Testis (tissue), 3 donors: ENCODE data around the gene TXNRD2. TPM values are rescaled to one million over a fixed set of nuclear protein-coding genes. Genes with fewer than 3 reads are reported as not detected.
"Not testable (repeated sequence)": the region's sequence is repeated elsewhere in the genome, so short reads cannot be mapped to it uniquely, and the experiment has no call there.

Experiments used
- DNase-seq: peaks from one replicate; pipeline ENCODE4 v3.0.0-alpha.2; 2019
- H3K27ac ChIP-seq, 2 donors: fragments of 200-600 bp; sonication (generic); one replicate each; pipeline ENCODE4 v1.5.1; 2019
- H3K27me3 ChIP-seq: fragments of 200-600 bp; sonication (generic); one replicate; pipeline ENCODE4 v1.5.1; 2019
- H3K36me3 ChIP-seq: fragments of 200-600 bp; sonication (generic); one replicate; pipeline ENCODE4 v1.5.1; 2017; ENCODE audit warnings: low read depth; ENCODE audit errors: missing control alignments
- H3K4me1 ChIP-seq: fragments of 200-600 bp; sonication (generic); one replicate; pipeline ENCODE4 v1.5.1; 2019
- H3K4me3 ChIP-seq, 2 donors: fragments of 200-600 bp; sonication (generic); one replicate each; pipeline ENCODE4 v1.5.1; 2017 to 2019
- H3K9me3 ChIP-seq: fragments of 200-600 bp; sonication (generic); one replicate; pipeline ENCODE4 v1.5.1; 2017
- CTCF ChIP-seq, 3 experiments: fragments of 450-650 bp in 2 of 3; fragments of 200-600 bp in 1 of 3; sonication (generic) in 1 of 3; IDR thresholded peaks; one replicate each; pipeline ENCODE4 v1.5.1; 2016 to 2019; ENCODE audit warnings: antibody characterized with exemption in 3 of 3, mild to moderate bottlenecking in 2 of 3, moderate library complexity in 1 of 3
- POLR2A ChIP-seq: fragments of 450-650 bp; IDR thresholded peaks from one replicate; pipeline ENCODE4 v1.6.1; 2017; ENCODE audit warnings: antibody characterized with exemption, mild to moderate bottlenecking, moderate library complexity
- WGBS, 2 donors: methylation state at CpG; one replicate each; pipeline ENCODE4 v1.1.5; 2018; 5-methylcytosine and 5-hydroxymethylcytosine counted together
- intact Hi-C: fragments of 100-400 bp; cut with DNase I; formaldehyde crosslinking; loops from one replicate; pipeline ENCODE4 v1.15.1; 2023; ENCODE audit warnings: low total_unique reads
- polyA plus RNA-seq: library from polyadenylated mRNA; stranded (reverse); fragments of 350-450 nt; fragmentation: Illumina TruSeq; extraction: RNeasy Lipid Tissue Mini Kit (QIAGEN cat#74804); gene quantifications from one replicate; pipeline ENCODE4 v1.2.3, GENCODE V29; 2014; ENCODE audit warnings: low read depth, low replicate concordance; ENCODE audit not compliant: insufficient read depth
- total RNA-seq, 2 donors: library from RNA; depleted of rRNA; stranded (reverse); fragments of >200 nt; gene quantifications; one replicate each; pipeline ENCODE4 v1.2.3, GENCODE V29; 2016

The TXNRD2 gene
- total and polyA plus RNA-seq, 3 donors from 2014 or later: 28.7 to 49.9 (median 36.6) TPM

GRCh38 chr22:19885841-19886592 lies 55.6 kb downstream of the TXNRD2 start:
- no peak overlapping the region for H3K4me3 ChIP-seq
- no peaks in the 10 kb centered on the region for H3K9me3 ChIP-seq
- H3K36me3 ChIP-seq: no peaks in the 10 kb centered on the region
- no peak overlapping the region for H3K27ac ChIP-seq
- intact Hi-C loops: no loop called here
- DNase-seq: no peak
- 82 to 84% methylated on average over 9 to 15 of the region's 15 CpGs for WGBS, 2 donors
- no peaks in the 10 kb centered on the region for H3K27me3 ChIP-seq
- TF ChIP-seq CTCF (IDR thresholded peaks at IDR 0.05): no peak
- no peak for TF ChIP-seq POLR2A
- H3K4me1 ChIP-seq: no peaks in the 10 kb centered on the region

GRCh38 chr22:19884954-19885751 lies 56.5 kb downstream of the TXNRD2 start:
- Histone ChIP-seq H3K27ac (no peak overlapping the region), H3K9me3 (no peaks in the 10 kb centered on the region), H3K4me3 (no peak overlapping the region), H3K27me3 (no peaks in the 10 kb centered on the region), H3K4me1 (no peaks in the 10 kb centered on the region), H3K36me3 (no peaks in the 10 kb centered on the region)
- WGBS, 2 donors: 87 to 91% methylated on average over 20 to 26 of the region's 26 CpGs
- TF ChIP-seq CTCF (IDR thresholded peaks at IDR 0.05): no peak
- TF ChIP-seq POLR2A: no peak
- intact Hi-C loops: no loop called here
- DNase-seq: no peak

- WGBS, 2 donors: 90 to 94% methylated on average over 11 to 15 of the region's 15 CpGs
- no peak overlapping the region for H3K27ac ChIP-seq
- no peaks in the 10 kb centered on the region for H3K9me3 ChIP-seq
- H3K4me3 ChIP-seq: no peak overlapping the region
- H3K36me3 ChIP-seq: no peaks in the 10 kb centered on the region
- no peak for DNase-seq
- intact Hi-C loops: no loop called here
- TF ChIP-seq POLR2A (no peak), CTCF (IDR thresholded peaks at IDR 0.05) (no peak)
- H3K27me3 ChIP-seq: no peaks in the 10 kb centered on the region
- no peaks in the 10 kb centered on the region for H3K4me1 ChIP-seq
These were observed 57.3 kb downstream of the TXNRD2 start for GRCh38 chr22:19884161-19884953.

- DNase-seq, H3K27ac ChIP-seq, H3K4me3 ChIP-seq, H3K4me1 ChIP-seq, intact Hi-C loops, H3K9me3 ChIP-seq, H3K36me3 ChIP-seq, H3K27me3 ChIP-seq: not testable (repeated sequence)
- WGBS, 2 donors: 90 to 94% methylated on average over 8 of the region's 8 CpGs
These were observed 58.2 kb downstream of the TXNRD2 start for GRCh38 chr22:19883446-19883845.
